AG04450 (cell line): ENCODE results near the gene ZRANB3. TPM values are rescaled to one million over a fixed set of nuclear protein-coding genes. Genes with fewer than 3 reads are reported as not detected.
"Not testable (repeated sequence)": the region's sequence is repeated elsewhere in the genome, so short reads cannot be mapped to it uniquely, and the experiment has no call there.

Experiments
- CTCF ChIA-PET: fragments of 300-600, 350-600 bp; formaldehyde crosslinking; extraction: SDS; loops from one replicate; lab custom pipeline; 2022; ENCODE audit warnings: antibody characterized with exemption, inconsistent platforms; lab: Charles Lee
- POLR2A ChIA-PET: fragments of 350-600 bp; formaldehyde crosslinking; extraction: SDS; loops from one replicate; lab custom pipeline; 2021; ENCODE audit warnings: antibody characterized with exemption, inconsistent platforms; lab: Yijun Ruan, JAX
- DNase-seq: peaks from one replicate; pipeline ENCODE4 v3.0.0-alpha.2; 2011; ENCODE audit warnings: low read depth, low spot score
- H3K27ac ChIP-seq: one replicate; pipeline ENCODE4 v1.5.1; 2012; ENCODE audit warnings: low read depth, low read length, control low read depth
- H3K27me3 ChIP-seq: one replicate; pipeline ENCODE4 v1.6.0; 2012; ENCODE audit warnings: low read length; ENCODE audit not compliant: control insufficient read depth, insufficient read depth
- H3K4me3 ChIP-seq: 2 replicates; pipeline ENCODE4 v1.5.1; 2011; ENCODE audit warnings: mild to moderate bottlenecking, low read depth, low read length, control low read depth
- H3K9me3 ChIP-seq: 2 replicates; pipeline ENCODE4 v1.5.1; 2012; ENCODE audit warnings: low read length; ENCODE audit not compliant: control insufficient read depth, insufficient read depth
- polyA plus RNA-seq: library from polyadenylated mRNA; depleted of rRNA; stranded (reverse); fragments of >200 nt; gene quantifications from 2 replicates; pipeline ENCODE4 v1.2.3, GENCODE V29; 2011
- TF ChIP-seq, protein P1 (sequence below): IDR thresholded peaks from 2 replicates; pipeline ENCODE4 v1.5.1; 2011; ENCODE audit warnings: low read depth, low read length, control low read depth, inconsistent platforms

ZRANB3 gene
- polyA plus RNA-seq, 1 experiment: 4.0 TPM

DNA sequence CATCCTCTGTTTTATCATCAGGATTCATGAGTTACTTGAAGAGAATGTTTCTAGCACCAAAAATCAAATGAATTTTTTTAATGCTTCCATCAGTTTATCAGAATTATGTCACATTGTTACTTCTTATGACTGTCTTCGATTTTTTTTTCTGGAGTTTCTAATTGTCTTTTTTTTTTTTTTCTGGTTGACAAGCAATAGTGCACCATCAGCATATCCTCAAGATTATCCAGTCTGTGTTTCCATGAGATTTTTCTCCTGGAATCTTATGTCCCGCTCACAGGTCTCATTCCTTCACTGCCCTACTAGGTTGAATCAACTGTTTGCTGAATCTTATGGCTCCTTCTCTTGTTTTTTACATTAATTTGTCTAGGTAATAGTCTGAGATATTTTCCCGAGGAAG is 16.3 kb upstream of the ZRANB3 start:
- no peak overlapping the region for H3K4me3 ChIP-seq
- no peak for DNase-seq
- H3K27ac ChIP-seq: no peak overlapping the region
- ChIA-PET POLR2A (no interaction called here), CTCF (no interaction called here)
- H3K9me3 ChIP-seq: no peaks in the 10 kb centered on the region
- TF ChIP-seq, protein P1, sequence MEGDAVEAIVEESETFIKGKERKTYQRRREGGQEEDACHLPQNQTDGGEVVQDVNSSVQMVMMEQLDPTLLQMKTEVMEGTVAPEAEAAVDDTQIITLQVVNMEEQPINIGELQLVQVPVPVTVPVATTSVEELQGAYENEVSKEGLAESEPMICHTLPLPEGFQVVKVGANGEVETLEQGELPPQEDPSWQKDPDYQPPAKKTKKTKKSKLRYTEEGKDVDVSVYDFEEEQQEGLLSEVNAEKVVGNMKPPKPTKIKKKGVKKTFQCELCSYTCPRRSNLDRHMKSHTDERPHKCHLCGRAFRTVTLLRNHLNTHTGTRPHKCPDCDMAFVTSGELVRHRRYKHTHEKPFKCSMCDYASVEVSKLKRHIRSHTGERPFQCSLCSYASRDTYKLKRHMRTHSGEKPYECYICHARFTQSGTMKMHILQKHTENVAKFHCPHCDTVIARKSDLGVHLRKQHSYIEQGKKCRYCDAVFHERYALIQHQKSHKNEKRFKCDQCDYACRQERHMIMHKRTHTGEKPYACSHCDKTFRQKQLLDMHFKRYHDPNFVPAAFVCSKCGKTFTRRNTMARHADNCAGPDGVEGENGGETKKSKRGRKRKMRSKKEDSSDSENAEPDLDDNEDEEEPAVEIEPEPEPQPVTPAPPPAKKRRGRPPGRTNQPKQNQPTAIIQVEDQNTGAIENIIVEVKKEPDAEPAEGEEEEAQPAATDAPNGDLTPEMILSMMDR: no peak
- no peaks in the 10 kb centered on the region for H3K27me3 ChIP-seq

DNA sequence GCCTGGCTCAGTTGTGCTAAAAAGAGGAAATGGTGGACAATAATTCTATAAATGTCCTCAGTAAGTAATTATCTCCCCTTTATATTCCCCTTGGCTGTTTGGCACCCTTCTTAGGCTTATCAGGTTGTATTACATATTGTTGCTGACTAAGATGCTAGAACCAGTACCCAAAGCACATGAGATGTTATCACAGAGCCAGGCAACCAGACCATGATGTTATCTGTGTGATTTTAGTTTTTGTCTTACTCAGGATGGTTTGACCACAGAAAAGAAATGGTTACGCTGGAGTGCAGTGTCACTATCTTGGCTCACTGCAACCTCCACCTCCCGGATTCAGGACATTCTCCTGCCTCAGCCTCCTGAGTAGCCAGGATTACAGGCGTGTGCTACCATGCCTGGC is 15.4 kb upstream of the ZRANB3 start:
- no peak for DNase-seq
- Histone ChIP-seq H3K27me3 (no peaks in the 10 kb centered on the region), H3K9me3 (no peaks in the 10 kb centered on the region), H3K4me3 (no peak overlapping the region), H3K27ac (no peak overlapping the region)
- CTCF ChIA-PET: no interaction called here
- POLR2A ChIA-PET: no interaction called here
- TF ChIP-seq, protein P1: no peak

DNA sequence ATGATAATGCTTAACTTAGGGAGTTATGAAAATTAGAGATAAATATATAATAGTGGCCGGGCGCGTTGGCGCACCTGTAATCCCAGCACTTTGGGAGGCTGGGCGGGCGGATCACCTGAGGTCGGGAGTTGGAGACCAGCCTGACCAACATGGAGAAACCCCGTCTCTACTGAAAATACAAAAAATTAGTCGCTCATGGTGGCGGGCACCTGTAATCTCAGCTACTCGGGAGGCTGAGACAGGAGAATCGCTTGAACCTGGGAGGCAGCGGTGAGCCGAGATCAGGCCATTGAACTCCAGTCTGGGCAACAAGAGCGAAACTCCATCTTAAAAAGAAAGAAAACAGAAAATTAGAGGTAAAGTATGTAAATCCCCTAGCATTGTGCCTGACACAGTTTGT is 2.5 kb upstream of the ZRANB3 start:
- POLR2A ChIA-PET, H3K9me3 ChIP-seq: not testable (repeated sequence)

DNA sequence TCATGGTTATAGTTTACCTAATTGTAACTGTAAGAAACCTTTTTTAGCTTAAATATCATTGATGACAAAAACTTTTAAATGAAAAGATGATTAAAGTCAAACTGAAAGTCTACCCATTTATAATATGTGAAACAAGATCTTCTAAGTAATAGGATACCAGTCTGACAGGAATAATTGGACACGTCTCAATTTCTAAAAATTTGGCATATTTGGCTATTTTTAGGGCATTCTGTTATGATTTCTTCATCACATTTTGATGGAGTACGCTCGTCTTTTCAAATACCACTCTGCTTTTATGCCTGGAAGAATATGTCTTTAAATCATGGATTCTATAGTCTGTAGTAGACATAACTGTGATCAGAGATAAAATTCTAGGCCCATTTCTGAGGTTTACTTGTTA is 1.6 kb upstream of the ZRANB3 start:
- H3K9me3 ChIP-seq: no peaks in the 10 kb centered on the region; the same call in 1 of the 2 replicates
- CTCF ChIA-PET: interaction anchor here (2.4 kb wide), 1 partner anchor 528 kb away, joined by 23 read pairs; no protein-coding TSS in a partner anchor
- H3K27me3 ChIP-seq: no peaks in the 10 kb centered on the region
- POLR2A ChIA-PET: no interaction called here
- DNase-seq: no peak
- TF ChIP-seq, protein P1: no peak
- H3K27ac ChIP-seq: no peak overlapping the region
- H3K4me3 ChIP-seq: peak overlapping the region; percentile 83

More for the DNA sequence above, 2.5 kb upstream of the ZRANB3 start:
- CTCF ChIA-PET, DNase-seq, H3K27ac ChIP-seq, H3K4me3 ChIP-seq, H3K27me3 ChIP-seq: not testable (repeated sequence)

DNA sequence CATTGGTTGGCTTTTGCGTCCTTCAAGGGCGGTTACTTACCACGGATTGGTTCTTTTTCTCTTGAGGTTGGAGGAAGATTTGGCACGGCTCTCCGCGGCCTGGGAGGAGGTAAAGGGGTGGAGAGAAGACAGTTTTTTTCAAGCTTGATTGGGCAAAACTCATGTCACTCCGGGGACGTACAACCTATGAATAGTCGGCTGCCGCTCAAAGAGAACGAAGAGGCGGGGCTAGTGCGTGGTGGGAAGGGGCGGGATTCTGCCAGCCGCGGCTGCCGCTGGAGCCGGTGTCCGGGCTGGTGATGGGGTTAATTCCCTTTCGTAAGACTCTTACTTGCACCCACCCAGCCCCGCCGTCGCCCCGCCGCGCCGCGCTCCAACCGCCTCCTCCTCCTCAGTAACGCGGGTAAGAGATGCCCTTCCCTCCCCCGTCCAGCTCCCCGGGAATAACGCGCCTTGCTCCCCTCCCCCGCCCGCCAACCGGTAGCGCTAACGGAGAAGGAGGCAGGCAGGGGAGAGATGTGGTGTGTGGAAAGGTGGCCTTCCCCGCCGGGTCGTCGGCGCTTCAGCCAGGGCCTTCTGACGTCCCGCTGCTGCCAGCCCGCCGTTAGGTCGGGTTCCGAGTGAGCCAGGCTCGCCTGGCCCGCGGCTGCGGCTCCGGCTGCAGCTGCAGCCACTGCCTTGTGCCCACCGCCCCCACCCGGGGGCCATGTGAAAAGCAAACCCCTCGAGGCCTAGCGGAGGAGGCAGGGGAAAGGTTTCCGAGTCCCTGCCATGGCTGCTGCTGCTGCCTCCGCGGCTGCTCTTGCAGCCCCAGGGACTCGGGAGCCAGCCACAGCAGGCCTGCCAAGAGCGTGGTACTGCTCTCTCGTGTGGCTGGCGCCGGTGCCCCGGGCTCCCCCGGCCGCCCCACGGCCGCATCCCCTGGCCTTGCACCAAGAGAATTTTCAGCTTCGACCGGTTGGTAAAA is 496 bp upstream of the ZRANB3 start, which contains the start of gene R3HDM1:
Gene R3HDM1, plus strand, starts transcription at position 254 of the 967 bp plus-strand sequence. CDS start 73,362 bp downstream, outside the sequence.
- TF ChIP-seq, protein P1: no peak
- CTCF ChIA-PET: interaction anchor here (2.4 kb wide), 1 partner anchor 527 kb away, joined by 23 read pairs; no protein-coding TSS in a partner anchor

More for the DNA sequence above, 496 bp upstream of the ZRANB3 start, which contains the start of gene R3HDM1:
- peak within 1 kb of the TSS; percentile 97 for H3K27ac ChIP-seq
- no peaks in the 10 kb centered on the region for H3K27me3 ChIP-seq
- no peaks in the 10 kb centered on the region; the same call in 1 of the 2 replicates for H3K9me3 ChIP-seq
- peak within 1 kb of the TSS; percentile 85 for H3K4me3 ChIP-seq
- POLR2A ChIA-PET: interaction anchor here (0.6 to 1.2 kb wide), 5 partner anchors 62 to 1413 kb away, joined by 3 to 5 read pairs (median 3); no protein-coding TSS in a partner anchor
- peak; percentile 100 for DNase-seq
